Duodenal mucosa (tissue), 2 donors: ENCODE results near the gene SEMA4C.
"Not testable (repeated sequence)": the region's sequence is repeated elsewhere in the genome, so short reads cannot be mapped to it uniquely, and the experiment has no call there.

Experiments
- H3K27ac ChIP-seq: one replicate; pipeline ENCODE4 v1.7.0; 2013; ENCODE audit warnings: low read depth, low read length
- H3K27me3 ChIP-seq, 2 donors: one replicate each; pipeline ENCODE4 v1.7.0; 2013; ENCODE audit warnings: low read length in 2 of 2, control low read depth in 1 of 2; ENCODE audit not compliant: insufficient read depth in 2 of 2, control insufficient read depth in 1 of 2
- H3K36me3 ChIP-seq, 2 donors: one replicate each; pipeline ENCODE4 v1.7.0; 2013; ENCODE audit warnings: low read length in 2 of 2, control low read depth in 1 of 2; ENCODE audit not compliant: insufficient read depth in 2 of 2, control insufficient read depth in 1 of 2
- H3K4me1 ChIP-seq, 2 donors: one replicate each; pipeline ENCODE4 v1.7.0; 2013; ENCODE audit warnings: low read length in 2 of 2, control low read depth in 1 of 2; ENCODE audit not compliant: insufficient read depth in 2 of 2, control insufficient read depth in 1 of 2
- H3K4me3 ChIP-seq, 2 donors: one replicate each; pipeline ENCODE4 v1.7.0; 2013; ENCODE audit warnings: low read length in 2 of 2, low read depth in 1 of 2
- H3K9ac ChIP-seq, 2 donors: one replicate each; pipeline ENCODE4 v1.7.0; 2013; ENCODE audit warnings: low read length in 2 of 2, low read depth in 1 of 2
- H3K9me3 ChIP-seq, 2 donors: one replicate each; pipeline ENCODE4 v1.7.0; 2013; ENCODE audit warnings: low read length in 2 of 2, control low read depth in 1 of 2; ENCODE audit not compliant: control insufficient read depth in 1 of 2

Gene SEMA4C

DNA sequence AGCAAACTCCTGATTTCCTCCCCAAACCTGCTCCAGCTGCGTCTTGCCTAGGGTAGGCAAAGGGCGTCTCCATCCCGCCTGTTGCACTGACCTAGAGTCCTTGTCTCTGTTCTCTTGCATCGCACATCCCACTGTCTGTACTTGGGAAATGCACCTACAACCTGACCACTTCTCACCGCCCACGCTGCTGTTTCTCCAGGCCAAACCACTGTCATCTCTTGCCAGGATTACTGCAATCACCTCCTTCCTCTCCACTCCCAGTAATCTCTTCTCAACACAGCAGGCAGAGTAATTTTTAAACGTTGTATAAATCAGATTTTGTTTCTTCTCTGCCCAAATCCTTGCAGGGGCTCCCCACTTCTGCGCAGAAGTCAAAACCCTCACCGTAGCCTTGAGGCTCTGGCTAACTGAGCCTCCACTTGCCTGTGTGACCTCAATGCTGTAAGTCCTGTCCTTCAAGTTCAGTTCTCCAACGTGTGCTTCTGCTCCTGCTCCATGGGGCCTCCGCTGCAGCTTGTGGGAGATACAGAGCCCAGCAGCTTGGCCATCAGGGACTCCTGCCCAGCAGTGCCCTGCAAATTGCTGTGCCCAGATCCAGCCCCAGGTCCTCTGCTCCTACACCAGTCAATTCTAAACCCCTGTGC lies 27.7 kb upstream of the SEMA4C start:
- Histone ChIP-seq H3K4me1 (peaks cover 10 to 15% of the 10 kb centered on the region in 2 donors), H3K27ac (no peak overlapping the region), H3K4me3 (no peak overlapping the region)

GRCh38 chr2:96895746-96896651 lies 26.1 kb upstream of the SEMA4C start:
- no peak overlapping the region for H3K27ac ChIP-seq
- no peaks in the 10 kb centered on the region for H3K9me3 ChIP-seq
- peaks cover 17 to 23% of the 10 kb centered on the region in 2 donors for H3K4me1 ChIP-seq
- H3K27me3 ChIP-seq: no peaks in the 10 kb centered on the region
- no peak overlapping the region for H3K4me3 ChIP-seq
- H3K36me3 ChIP-seq: no peaks in the 10 kb centered on the region
- no peak overlapping the region for H3K9ac ChIP-seq

More for the DNA sequence above, 27.7 kb upstream of the SEMA4C start:
- H3K27me3 ChIP-seq: no peaks in the 10 kb centered on the region
- no peaks in the 10 kb centered on the region for H3K36me3 ChIP-seq
- H3K9me3 ChIP-seq: no peaks in the 10 kb centered on the region
- H3K9ac ChIP-seq: no peak overlapping the region

GRCh38 chr2:96895032-96895745 lies 25.3 kb upstream of the SEMA4C start:
- no peak overlapping the region for H3K27ac ChIP-seq
- H3K4me1 ChIP-seq: peaks cover 22 to 29% of the 10 kb centered on the region in 2 donors
- no peaks in the 10 kb centered on the region for H3K36me3 ChIP-seq
- no peaks in the 10 kb centered on the region for H3K9me3 ChIP-seq
- H3K9ac ChIP-seq: no peak overlapping the region
- no peak overlapping the region for H3K4me3 ChIP-seq
- no peaks in the 10 kb centered on the region for H3K27me3 ChIP-seq

DNA sequence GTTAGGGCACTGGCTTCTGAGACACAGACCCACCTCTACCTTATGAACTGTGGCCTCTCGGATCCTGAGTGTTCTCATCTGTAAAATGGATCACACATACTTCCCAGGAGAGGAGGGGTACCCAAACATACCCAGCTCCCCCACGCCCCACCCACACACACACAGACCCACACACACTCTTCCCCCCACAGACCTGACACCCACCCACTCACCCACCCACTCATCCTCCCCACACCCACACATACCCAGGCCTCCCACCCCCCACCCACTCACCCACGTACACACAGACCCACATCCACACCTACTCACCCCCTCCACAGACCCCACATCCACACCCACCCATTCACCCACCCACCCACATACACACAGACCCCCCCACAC lies 24.3 kb upstream of the SEMA4C start:
- Histone ChIP-seq H3K27me3 (no peaks in the 10 kb centered on the region), H3K9ac (no peak overlapping the region), H3K36me3 (no peaks in the 10 kb centered on the region)

GRCh38 chr2:96893289-96894150 lies 23.6 kb upstream of the SEMA4C start:
- peaks cover 28 to 31% of the 10 kb centered on the region in 2 donors for H3K4me1 ChIP-seq
- H3K36me3 ChIP-seq: no peaks in the 10 kb centered on the region
- H3K9me3 ChIP-seq: no peaks in the 10 kb centered on the region
- H3K4me3 ChIP-seq: no peak overlapping the region
- H3K9ac ChIP-seq: no peak overlapping the region
- H3K27me3 ChIP-seq: no peaks in the 10 kb centered on the region
- no peak overlapping the region for H3K27ac ChIP-seq

More for the DNA sequence above, 24.3 kb upstream of the SEMA4C start:
- Histone ChIP-seq H3K4me1 (peaks cover 22 to 29% of the 10 kb centered on the region in 2 donors), H3K4me3 (no peak overlapping the region), H3K27ac (no peak overlapping the region), H3K9me3 (no peaks in the 10 kb centered on the region)

GRCh38 chr2:96891591-96892333 lies 21.9 kb upstream of the SEMA4C start:
- H3K4me3 ChIP-seq: no peak overlapping the region
- no peaks in the 10 kb centered on the region for H3K36me3 ChIP-seq
- no peak overlapping the region for H3K9ac ChIP-seq
- H3K9me3 ChIP-seq: no peaks in the 10 kb centered on the region
- H3K27me3 ChIP-seq: no peaks in the 10 kb centered on the region
- H3K4me1 ChIP-seq: peaks cover 38 to 43% of the 10 kb centered on the region in 2 donors
- no peak overlapping the region for H3K27ac ChIP-seq

- Histone ChIP-seq H3K4me3 (no peak overlapping the region), H3K27ac (no peak overlapping the region), H3K27me3 (no peaks in the 10 kb centered on the region), H3K4me1 (peaks cover 41% of the 10 kb centered on the region in 2 donors), H3K36me3 (no peaks in the 10 kb centered on the region), H3K9me3 (no peaks in the 10 kb centered on the region), H3K9ac (no peak overlapping the region)
Measured at GRCh38 chr2:96890726-96891385, 21.0 kb upstream of the SEMA4C start.

- no peaks in the 10 kb centered on the region for H3K27me3 ChIP-seq
- H3K9me3 ChIP-seq: no peaks in the 10 kb centered on the region
- H3K27ac ChIP-seq: no peak overlapping the region
- no peaks in the 10 kb centered on the region for H3K36me3 ChIP-seq
- H3K4me3 ChIP-seq: no peak overlapping the region
- no peak overlapping the region for H3K9ac ChIP-seq
- peaks cover 34 to 35% of the 10 kb centered on the region in 2 donors for H3K4me1 ChIP-seq
Measured at GRCh38 chr2:96890252-96890651, 20.4 kb upstream of the SEMA4C start.

DNA sequence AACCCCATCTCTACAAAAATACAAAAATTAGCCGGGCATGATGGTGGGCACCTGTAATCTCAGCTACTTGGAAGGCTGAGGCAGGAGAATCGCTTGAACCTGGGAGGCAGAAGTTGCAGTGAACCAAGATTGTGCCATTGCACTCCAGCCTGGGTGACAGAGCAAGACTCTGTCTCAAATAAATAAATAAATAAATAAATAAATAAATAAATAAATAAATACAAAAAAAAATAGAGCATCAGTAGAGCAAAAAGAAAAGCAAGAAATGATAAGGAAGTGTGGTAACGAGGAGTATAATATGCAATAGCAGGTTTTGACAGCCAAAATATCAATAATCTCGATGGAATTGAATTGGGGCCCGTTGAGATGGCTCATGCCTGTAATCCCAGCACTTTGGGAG lies 19.6 kb upstream of the SEMA4C start:
- H3K27ac ChIP-seq, H3K9ac ChIP-seq, H3K4me3 ChIP-seq, H3K27me3 ChIP-seq, H3K9me3 ChIP-seq, H3K36me3 ChIP-seq: not testable (repeated sequence)
- H3K4me1 ChIP-seq: peaks cover 31 to 37% of the 10 kb centered on the region in 2 donors
